B cell (primary cell): ENCODE data around the gene SIPA1L3.

ENCODE experiments used
- EZH2 ChIP-seq: IDR thresholded peaks from 2 replicates; pipeline ENCODE4 v1.6.1; 2012; ENCODE audit warnings: borderline replicate concordance, low read depth, mild to moderate bottlenecking, moderate library complexity, low read length; ENCODE audit not compliant: insufficient read depth, poor library complexity, severe bottlenecking
- TF ChIP-seq, protein P1 (sequence below): fragments of 200-600 bp; IDR thresholded peaks from one replicate; pipeline ENCODE4 v1.8.0; 2022; ENCODE audit warnings: antibody characterized with exemption, mild to moderate bottlenecking

DNA sequence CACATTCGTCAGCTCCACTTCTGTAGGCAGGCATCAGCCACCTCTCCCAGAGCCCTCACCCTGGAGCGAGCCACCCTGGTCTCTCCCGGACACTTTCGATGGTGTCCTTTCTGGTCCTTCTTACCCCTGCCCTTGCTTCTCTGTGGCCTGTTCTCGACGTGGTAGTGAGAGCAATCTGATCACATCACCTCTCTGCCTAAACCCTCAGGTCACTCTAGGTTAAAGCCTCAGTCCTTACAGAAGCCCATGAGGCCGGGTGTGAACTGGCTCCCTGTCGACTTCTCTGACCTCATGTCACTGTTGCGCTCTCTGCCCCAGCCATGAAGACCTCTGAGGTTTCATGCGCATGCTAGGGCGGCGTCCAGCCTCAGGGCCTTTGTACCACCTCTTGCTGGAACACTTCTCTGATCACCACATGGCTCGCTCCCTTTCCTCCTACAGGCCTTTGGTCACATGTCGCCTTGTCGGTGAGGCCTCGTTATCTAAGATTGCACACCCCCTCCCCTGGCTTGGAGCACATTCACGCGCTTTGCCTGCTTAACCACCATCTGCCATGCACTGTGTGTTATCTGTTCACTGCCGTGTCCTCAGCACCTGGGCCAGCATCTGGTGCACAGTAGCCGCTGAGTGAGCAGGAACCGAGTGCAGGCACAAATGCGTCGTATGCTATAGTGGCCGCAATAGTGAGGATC is 215.5 kb downstream of the SIPA1L3 start:
- TF ChIP-seq, protein P1, sequence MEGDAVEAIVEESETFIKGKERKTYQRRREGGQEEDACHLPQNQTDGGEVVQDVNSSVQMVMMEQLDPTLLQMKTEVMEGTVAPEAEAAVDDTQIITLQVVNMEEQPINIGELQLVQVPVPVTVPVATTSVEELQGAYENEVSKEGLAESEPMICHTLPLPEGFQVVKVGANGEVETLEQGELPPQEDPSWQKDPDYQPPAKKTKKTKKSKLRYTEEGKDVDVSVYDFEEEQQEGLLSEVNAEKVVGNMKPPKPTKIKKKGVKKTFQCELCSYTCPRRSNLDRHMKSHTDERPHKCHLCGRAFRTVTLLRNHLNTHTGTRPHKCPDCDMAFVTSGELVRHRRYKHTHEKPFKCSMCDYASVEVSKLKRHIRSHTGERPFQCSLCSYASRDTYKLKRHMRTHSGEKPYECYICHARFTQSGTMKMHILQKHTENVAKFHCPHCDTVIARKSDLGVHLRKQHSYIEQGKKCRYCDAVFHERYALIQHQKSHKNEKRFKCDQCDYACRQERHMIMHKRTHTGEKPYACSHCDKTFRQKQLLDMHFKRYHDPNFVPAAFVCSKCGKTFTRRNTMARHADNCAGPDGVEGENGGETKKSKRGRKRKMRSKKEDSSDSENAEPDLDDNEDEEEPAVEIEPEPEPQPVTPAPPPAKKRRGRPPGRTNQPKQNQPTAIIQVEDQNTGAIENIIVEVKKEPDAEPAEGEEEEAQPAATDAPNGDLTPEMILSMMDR: no peak
- TF ChIP-seq EZH2: no peak
